ELF-1 (cell line): ENCODE data around the gene RNMT.
"Not testable (repeated sequence)": the region's sequence is repeated elsewhere in the genome, so short reads cannot be mapped to it uniquely, and the experiment has no call there.

Experiments used
- DNase-seq: peaks from one replicate; pipeline ENCODE4 v3.0.0-alpha.2; 2016; ENCODE audit warnings: low read depth, low spot score

The RNMT gene

DNA sequence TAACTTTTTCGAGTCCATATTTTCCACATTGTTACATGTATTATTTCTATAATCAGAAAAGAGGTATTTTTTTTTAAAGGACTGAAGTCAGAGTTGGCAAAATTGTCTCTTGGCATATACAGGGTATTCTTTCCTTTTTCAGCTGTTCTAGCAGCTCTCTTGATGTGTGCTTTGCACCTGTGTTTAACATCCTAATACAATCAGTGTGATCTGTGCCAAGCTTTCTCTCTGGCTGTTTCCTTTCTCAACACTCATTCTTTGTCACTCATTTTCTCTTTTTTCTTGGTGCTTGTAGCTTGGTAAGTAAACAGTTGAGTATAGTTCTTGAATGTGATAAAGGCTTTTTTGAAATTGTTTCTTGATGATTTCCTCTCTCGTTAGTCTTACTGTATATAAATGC is 9.2 kb downstream of the RNMT start:
- DNase-seq: no peak

DNA sequence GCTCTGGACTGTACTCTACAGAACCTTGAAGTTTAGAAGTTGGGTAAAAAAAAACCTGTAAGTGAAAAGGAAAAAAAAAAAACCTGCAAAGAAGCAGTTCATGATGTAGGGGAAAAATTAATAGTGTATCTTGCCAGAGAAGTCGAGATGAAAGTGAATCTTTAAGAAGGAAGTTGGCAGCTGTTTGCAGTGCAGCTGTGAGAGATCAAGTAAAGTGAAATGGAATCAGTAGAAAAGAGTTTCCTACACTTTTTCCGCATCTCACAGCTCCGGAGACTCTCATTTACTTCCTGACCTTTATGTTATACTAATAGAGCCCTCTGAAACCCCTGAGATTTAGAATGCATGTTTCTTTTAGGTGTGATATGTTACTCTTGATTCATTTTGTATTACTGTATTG is 19.2 kb downstream of the RNMT start:
- DNase-seq: no peak

DNA sequence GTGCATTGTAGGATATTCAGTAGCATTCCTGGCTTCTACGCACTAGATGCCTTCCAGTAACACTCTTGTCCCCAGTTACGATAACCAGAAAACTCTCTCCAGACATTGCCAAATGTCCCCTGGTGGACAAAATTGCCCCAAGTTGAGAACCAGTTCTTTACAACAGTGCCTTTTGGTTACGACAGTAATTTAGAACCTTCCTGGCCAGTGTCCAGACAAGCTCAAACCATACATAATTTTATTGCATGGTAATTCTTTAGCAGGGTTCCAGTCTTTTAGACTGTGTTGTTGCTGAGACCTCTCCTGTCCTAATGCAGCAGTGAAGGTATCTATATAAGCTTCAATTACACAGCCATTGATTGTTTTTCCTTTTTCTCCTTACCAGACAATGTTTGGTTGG is 20.2 kb downstream of the RNMT start:
- DNase-seq: no peak

DNA sequence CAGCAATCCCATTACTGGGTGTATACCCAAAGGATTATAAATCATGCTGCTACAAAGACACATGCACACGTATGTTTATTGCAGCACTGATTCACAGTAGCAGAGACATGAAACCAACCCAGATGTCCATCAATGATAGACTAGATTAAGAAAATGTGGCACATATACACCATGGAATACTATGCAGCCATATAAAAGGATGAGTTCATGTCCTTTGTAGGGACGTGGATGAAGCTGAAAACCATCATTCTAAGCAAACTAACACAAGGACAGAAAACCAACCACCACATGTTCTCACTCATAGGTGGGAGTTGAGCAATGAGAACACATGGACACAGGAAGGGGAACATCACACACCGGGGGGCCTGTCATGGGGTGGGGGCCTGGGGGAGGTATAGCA is 25.1 kb downstream of the RNMT start:
- DNase-seq: not testable (repeated sequence)

DNA sequence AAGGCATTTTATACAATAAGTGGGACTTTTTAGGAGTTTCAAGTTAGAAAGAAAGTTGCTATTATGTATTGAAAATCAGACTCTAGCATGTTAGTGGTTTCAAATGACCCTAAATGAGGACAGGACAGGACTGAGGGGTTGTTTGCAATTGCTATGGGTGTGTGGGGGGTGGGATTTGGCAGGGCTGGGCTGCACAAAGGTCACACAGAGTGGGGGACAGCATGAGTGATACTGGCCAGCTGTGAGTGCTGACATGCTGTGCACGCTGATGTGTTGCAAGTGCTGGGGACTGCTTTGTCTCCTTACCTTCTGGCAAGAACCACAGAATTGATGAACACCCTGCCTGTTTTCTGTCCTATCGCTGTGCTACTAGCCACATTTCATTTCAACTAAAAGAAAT is 29.8 kb downstream of the RNMT start:
- no peak for DNase-seq

DNA sequence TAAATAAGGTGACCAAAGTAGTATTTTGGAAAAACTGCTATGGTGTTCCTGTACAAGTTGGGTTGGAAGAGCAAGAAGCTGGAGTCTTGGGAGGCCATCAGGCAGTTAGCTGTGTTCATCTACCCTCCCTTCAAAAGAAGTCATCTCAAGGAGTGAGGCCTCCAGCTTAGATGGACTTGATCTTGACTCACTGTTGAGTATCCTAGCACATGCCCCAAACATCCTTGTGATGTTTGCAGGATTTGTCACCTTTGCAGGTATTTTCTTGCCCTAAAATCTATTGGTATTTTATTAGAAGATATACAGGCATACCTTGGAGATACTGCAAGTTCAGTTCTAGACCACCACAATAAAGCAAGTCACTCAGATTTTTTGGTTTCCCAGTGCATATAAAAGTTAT is 30.2 kb downstream of the RNMT start:
- DNase-seq: no peak

DNA sequence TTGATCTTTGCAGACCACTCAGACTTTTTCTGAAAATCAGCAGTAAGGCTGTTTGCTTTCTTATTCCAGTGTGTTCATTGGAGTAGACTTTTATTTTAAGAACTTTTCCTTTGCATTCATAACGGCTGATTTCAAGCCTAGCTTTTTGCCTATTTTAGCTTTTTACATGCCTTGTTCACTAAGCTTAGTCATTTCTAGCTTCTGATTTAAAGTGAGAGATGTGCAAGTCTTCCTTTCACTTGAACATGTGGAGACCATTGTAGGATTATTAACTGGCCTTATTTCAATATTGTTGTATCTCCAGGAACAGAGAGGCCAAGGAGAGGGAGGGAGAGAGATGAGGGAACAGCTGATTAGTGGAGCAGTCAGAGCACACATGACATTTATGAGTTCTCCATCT is 32.1 kb downstream of the RNMT start:
- no peak for DNase-seq

DNA sequence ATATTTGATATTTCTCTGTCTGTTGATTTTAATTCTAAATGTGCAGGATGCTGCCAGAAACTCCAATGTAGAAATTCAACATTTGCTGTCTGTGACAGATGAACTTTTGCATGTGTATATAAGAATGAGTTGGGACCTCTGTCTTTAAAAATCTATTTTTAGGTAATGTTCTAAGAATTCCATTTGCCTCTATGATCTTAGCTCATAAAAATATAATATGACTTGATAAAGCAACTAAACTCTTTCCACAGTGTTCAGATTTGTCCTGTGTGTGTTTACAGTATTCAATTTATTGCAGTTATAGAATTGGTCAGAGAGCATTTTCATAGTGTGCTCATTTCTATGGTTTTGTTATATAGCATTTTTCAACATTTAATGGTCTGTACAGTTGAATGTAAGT is 33.6 kb downstream of the RNMT start:
- no peak for DNase-seq

DNA sequence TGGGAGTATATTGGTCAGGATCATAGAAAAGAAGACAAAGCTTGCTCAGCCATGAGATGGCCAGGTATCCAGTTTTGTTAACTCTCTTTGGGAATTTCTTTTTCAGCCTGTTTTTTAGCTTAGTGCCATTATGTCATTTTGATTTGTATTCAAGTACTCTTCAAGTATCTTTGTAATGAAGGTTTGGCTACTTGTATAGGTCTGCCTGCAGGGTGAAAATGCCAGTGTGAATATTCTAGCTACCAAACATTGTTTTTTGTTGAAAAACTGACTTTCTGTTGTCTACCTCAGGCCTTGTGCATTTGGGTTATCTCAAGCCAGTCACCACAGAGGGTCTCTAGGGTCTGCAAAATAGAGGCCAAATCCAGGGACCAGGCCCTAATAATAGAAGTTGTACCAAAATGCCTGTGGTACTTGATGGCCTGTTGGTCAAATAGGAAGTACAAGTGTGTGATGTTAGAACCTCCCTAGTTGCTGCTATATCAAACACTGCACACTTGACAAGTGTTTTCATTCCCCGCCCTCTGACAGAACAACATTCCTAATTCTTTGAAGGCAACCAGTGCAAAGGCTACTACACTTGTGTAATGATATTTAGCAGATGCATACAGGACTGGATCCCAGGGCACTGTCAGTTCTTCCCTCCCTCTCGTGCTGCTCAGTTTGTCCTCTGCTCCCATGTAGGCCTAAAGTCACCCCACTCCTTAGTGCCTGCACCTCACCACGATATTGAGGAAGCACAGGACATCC is 36.4 kb downstream of the RNMT start:
- DNase-seq: no peak

DNA sequence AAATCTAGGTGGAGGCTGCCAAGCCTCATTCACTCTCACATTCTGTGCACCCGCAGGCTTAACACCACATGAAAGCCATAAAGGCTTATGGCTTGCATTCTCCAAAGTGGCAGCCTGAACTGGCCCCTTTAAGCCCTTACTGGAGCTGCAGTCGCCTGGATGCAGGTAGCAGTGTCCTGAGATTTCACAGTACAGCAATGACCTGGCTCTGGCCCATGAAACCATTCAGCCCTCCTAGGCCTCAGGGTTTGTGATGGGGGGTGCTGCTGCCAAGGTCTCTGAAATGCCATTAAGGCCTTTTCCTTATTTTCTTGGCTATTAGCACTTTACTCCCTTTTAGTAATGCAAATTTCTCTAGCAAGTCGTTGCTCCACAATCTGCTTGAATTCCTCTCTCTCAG is 48.6 kb downstream of the RNMT start:
- DNase-seq: peak; percentile 14

DNA sequence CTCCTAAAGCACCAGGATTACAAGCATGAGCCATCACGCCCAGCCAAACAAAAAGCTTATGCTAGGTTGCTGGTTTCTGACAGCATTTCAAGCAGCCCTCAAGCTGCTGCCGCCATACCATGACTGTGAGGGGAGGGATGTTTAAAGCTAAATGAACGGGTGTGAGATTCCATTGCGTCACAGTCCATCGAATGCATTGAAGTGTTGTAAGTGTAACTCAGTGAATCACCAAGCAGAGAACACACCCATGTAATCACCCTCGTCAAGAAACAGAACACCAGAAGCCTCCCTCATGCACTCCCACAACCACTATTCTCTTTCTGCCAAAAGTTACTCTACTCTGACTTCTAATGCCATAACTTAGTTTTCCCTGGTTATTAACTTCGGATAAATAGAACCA is 64.7 kb downstream of the RNMT start:
- DNase-seq: peak; percentile 26

DNA sequence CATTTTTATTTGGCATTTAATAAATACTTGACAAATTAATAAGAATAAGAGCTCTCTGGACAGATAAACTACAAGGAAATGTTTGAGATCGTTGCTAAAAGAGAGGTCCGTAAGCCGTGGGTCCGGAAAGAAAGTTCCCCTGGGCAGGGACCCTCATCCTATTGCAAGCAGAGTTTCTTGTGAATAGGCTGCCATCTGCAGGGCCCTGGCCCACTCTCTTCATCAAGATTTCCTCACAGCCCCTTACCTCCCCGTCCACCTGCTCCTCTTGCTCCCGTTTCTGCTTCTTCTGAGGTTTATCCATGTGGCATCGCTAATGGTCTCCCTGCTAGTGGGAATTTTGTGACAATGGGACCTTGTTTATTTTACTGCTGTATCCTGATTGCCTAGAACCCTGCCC is 67.3 kb downstream of the RNMT start:
- peak; percentile 26 for DNase-seq

DNA sequence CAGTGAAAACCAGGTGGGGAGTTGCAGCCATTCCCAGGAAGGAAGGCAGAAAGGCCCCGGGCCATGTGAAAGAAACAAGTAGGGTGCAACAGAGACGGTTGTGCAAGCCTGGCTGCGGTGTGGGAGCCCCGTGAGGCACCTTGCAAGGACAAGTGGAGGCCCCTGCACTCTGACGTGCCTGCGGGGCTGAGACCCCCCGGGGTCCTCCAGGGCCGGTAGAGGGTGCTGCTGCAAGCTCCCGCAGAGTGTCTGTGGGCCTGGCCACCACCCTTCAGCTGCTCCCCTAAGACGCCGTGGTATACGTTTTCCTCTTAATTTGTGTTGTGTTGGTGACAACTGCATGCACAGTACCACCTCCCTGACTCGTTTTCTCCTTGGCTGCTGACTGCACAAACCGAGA is 70.0 kb downstream of the RNMT start:
- no peak for DNase-seq

DNA sequence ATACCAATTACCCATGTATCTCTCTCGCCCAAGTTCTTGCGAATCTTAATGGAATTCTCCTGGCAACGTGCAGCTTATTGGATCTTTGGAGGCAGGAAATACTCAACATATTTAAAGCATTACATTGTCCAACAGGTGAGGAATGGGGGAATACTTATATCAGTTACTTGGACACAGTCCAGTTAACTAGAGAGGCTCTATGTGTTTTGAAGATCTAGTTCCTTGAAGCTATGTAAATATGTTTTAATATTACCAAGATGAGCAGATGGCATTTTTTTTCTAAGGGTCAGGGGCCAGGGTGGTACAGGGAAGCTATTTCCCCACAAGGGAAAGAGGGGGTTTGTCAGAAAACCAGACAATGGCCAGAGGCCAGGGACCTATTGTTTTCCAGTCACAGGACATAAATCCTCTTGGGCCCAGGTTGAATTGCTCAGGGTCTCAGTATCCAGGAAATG is 70.7 kb downstream of the RNMT start:
- no peak for DNase-seq

DNA sequence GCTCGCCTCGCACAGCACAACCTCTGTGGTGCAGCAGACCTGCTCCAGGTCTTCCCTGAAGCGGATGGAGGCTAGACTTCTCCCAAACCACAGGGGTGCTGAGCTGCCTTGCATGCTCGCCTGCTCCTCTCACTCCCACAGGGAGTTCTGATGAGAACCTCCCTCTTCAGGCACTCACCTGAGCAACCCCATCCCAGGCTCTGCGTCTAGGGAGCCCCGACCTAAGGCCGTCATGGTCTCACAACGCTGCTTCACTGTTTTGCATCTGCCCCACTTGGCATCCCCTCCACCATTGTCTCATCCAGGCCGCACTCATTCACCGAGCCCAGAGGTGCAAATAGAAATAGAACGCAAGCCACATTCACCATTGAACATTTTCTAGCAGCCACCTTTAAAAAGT is 72.9 kb downstream of the RNMT start:
- DNase-seq: no peak

DNA sequence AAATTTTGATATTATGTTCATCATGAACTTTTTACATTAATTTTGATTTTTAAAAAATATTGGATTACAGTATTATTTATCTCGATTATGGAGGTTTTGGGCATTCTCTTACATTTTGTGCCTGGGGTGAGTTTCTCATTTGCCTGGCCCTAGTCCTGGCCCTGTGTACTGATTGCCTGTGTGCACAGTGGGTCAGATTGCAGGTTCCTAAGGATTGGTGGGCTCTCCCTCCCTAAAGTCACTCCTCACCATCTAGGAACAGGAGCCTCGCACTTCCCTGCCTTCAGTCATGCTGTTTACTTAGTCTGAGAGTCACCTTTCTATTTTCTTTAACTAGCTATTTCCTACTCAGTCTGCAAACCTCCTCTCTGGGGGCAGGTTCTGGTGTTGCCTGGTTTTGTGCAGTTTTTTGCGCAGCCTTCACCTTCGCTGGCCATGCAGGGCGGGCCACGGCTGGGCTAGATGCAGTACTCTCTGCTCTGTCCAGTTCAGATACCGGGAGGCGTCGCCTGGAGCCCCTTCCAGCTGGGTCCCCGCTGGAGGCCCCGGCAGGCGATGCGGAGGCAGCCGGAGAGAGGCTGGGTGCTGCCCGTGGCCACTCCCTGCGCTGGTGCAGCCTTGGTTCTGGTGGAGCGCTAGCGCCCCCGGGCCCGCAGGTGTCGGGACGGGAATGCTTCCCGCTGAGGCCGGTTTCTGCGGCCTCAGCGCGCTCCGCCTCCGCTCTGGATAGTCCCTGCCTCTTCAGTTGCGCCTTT is 74.2 kb downstream of the RNMT start:
- peak; percentile 86 for DNase-seq

DNA sequence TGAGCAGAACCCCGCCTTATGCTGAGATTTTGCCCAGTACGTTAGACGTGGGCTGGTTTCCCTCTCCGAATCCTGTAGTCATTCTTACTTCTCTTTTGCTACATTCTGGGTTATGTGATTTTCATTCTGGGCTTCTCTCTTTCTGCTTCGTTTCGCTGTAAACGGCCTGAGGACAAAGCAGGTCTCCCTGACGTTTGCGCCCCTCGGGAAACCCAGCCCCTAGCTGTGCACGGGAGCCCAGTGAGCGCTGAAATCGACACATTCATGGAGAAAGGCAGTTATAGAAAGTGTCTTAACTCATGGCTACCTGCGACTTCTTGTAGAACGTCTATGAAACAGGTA is 74.8 kb downstream of the RNMT start:
- no peak for DNase-seq

DNA sequence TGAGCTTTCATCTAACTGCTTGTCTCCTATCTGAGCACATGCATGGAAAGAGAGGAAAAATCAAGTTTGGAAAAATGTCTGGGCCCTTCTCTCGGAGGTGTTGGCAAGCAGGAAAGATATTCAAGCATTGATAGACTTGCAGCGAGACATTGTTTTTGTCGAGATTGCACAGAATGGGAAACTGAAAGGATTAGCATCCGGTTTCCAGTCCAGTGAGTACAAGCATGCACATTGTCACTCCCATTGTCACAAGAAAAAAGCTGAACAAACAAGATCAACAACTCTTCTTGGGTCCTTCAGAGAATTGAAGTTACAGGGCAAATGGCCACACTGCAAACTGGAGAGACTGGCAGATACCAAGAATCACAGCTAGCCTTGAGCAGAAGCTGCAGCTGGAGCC is 77.8 kb downstream of the RNMT start:
- DNase-seq: no peak

DNA sequence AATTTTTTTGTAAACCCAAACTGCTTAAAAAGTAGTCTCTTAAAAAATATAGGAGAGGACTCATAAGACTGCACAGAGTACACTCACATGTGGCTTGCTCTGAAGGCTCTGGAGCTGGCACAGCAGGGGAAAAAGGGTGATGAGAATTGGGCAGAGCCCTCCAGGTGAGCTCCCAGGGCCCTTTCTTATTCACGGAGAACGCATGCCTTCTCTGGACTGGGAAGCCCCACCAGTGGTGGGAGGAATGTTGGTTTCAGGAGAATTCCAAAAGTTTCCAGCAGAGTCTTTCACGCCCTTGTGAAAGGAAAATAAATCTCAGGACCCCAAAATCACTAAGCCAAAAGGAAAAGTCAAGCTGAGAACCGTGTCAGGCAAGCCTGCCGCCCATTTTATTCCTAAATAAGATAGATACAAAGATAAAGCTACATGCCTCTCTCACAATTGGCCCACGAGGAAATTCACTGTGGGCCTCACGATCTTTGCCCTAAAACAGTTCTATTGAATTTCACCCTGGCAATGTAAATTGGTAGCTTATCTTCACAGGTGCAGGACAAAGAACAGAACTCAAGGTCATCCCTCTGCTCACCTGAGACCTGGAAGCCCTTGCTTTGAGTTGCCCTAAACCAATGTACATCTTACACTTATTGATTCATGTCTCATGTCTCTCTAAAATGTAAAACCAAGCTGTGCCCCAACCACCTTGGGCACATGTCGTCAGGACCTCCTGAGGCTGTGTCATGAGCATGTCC is 82.0 kb downstream of the RNMT start:
- DNase-seq: peak; percentile 41

DNA sequence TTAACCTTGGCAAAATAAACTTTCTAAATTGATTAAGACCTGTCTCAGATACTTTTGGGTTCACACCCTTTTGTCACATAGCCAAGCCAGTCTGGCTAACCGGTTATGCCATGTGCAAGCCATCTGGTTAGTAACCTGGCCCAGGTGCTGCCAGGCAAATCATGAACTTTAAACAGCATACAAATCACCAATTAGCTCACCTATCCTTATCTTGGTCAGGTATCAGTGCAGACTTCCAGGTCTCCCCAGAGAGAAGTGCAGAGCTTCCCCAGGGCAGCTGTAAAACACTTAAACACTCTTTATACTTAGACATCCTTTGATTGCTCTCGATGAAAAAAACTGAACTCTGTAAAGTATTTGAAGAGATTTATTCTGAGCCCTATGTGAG is 82.6 kb downstream of the RNMT start:
- peak; percentile 49 for DNase-seq

DNA sequence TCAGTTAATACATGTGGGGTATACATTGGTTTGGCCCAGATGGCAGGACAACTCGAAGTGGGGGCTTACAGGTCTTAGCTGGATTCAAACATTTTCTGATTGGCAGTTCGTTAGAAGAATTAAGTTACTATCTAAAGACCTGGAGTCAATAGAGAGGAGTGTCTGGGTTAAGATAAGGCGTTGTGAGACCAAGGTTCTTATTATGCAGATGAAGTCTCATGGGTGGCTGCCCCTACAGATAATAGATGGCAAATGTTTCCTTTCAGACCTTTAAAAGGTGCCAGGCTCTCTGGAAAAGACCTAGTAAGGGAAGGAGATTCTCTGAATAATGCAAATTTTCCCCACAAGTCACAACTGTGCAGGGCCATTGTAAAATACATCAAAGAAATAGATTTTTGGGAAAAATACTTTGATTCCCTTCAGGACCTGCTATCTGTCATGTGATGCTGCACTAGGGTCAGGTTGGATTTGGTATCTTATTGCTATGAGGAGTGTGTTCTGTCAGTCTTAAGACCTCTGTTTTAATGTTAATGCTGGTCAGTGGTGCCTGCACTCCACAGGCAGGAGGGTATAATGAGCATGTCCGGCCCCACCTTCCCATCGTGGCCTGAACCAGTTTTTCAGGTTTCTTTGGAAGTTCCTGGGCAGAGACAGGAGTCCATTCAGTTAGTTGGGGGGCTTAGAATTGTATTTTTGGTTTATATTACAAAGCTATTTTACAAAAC is 83.2 kb downstream of the RNMT start:
- DNase-seq: peak; percentile 82

DNA sequence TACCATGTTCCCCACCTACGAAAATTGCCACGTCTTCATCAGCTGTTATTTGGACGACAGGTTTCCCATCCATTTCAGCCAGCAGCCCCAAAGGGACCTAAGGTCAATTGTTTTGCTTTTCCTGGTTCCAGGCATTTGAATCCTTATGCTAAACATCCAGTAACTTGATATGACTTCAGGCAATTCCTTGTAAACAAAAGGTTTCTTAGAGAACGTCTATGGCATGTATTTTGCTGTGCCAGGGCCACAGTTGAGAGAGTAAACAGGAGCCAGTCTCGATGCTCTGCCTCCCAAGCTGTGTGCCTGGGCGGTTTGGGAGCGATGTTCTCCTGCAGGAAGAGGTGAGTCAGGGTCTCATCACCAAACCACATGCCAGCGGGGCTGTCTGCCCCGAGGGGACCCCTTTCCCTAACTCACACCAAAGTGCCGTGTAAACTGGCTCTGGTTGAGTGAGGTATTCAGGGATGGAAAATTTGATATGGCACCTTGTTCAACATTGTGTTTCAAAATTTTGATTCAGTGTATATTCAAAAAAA is 84.5 kb downstream of the RNMT start:
- peak; percentile 67 for DNase-seq
